Small intestine (tissue), 16 donors: ENCODE measurements around the gene TAX1BP3. TPM values are rescaled to one million over a fixed set of nuclear protein-coding genes. Genes with fewer than 3 reads are reported as not detected.
"Not testable (repeated sequence)": the region's sequence is repeated elsewhere in the genome, so short reads cannot be mapped to it uniquely, and the experiment has no call there.

Source experiments
- DNase-seq, 2 donors: peaks; one replicate each; pipeline versions ENCODE4 v3.0.0 to v3.0.0-alpha.2; 2013
- FAIRE-seq: peaks from 2 replicates; lab custom pipeline; 2012; peaks lifted over from hg19 to GRCh38; lab: Jason Lieb, UNC
- H3K27ac ChIP-seq, 3 donors: one replicate each; pipeline ENCODE4 v1.5.1; 2013; ENCODE audit warnings: low read length in 2 of 3, mild to moderate bottlenecking in 2 of 3, control low read depth in 1 of 3, inconsistent platforms in 1 of 3, low read depth in 1 of 3, moderate library complexity in 1 of 3
- H3K27me3 ChIP-seq, 3 donors: one replicate each; pipeline ENCODE4 v1.6.1; 2013; ENCODE audit warnings: low read length in 3 of 3, inconsistent platforms in 1 of 3; ENCODE audit not compliant: control insufficient read depth in 3 of 3, insufficient read depth in 3 of 3
- H3K36me3 ChIP-seq, 3 donors: one replicate each; pipeline ENCODE4 v1.6.1; 2013; ENCODE audit warnings: low read length in 3 of 3, inconsistent platforms in 1 of 3, low read depth in 1 of 3, mild to moderate bottlenecking in 1 of 3, moderate library complexity in 1 of 3; ENCODE audit not compliant: control insufficient read depth in 3 of 3, insufficient read depth in 2 of 3
- H3K4me1 ChIP-seq, 3 donors: one replicate each; pipeline ENCODE4 v1.6.1; 2013; ENCODE audit warnings: low read length in 2 of 3, inconsistent platforms in 1 of 3, low read depth in 1 of 3, mild to moderate bottlenecking in 1 of 3, moderate library complexity in 1 of 3; ENCODE audit not compliant: control insufficient read depth in 3 of 3, insufficient read depth in 2 of 3
- H3K4me3 ChIP-seq, 3 donors: one replicate each; pipeline ENCODE4 v1.5.1; 2013; ENCODE audit warnings: low read length in 3 of 3, control low read depth in 1 of 3, inconsistent platforms in 1 of 3, low read depth in 1 of 3, mild to moderate bottlenecking in 1 of 3, moderate library complexity in 1 of 3
- H3K9me3 ChIP-seq, 2 donors: one replicate each; pipeline ENCODE4 v1.6.1; 2013; ENCODE audit warnings: low read depth in 1 of 2, low read length in 1 of 2; ENCODE audit not compliant: control insufficient read depth in 2 of 2, insufficient read depth in 1 of 2
- WGBS, 3 donors: extraction: QIAGEN DNeasy Blood & Tissue Kit; methylation state at CpG; one replicate each; pipeline ENCODE4 v1.1.7; 2013; 5-methylcytosine and 5-hydroxymethylcytosine counted together
- long read RNA-seq, 10 donors: transcript quantifications; one replicate each; lab custom pipeline, GENCODE V29; 2026
- polyA plus RNA-seq, 4 donors: library from polyadenylated mRNA; stranded (reverse) in 3 of 4; unstranded in 1 of 4; fragments of 200-250 nt in 3 of 4; fragments of 120-200 nt in 1 of 4; gene quantifications; one replicate each; pipeline versions ENCODE4 v1.2.1 to v1.2.3, GENCODE V29; 2013
- donor health status: healthy with polysubstance abuse.
- donor health status: control.
- donor health status: control.
- donor health status: Bipolar disorder and iron deficiency.
- donor health status: healthy.

Gene TAX1BP3
- polyA plus RNA-seq, result 100 to 1,000 TPM; 102 to 442 (median 235) TPM
- long read RNA-seq, donor 1, result 0 reads
- long read RNA-seq, donor 2, transcript TAX1BP3-201 (4 exons, 1,377 nt), result major isoform, 11 of 11 reads
- long read RNA-seq, donor 2, partial matches to known transcripts, result 0 of 11 reads
- long read RNA-seq, donor 2, other reads (novel, unspliced or antisense), result 0 of 11 reads
- long read RNA-seq, donor 3, transcript TAX1BP3-201 (4 exons, 1,377 nt), result major isoform, 27 of 33 reads
- long read RNA-seq, donor 3, partial matches to known transcripts, result 0 of 33 reads
- long read RNA-seq, donor 3, other reads (novel, unspliced or antisense), result 6 of 33 reads
- long read RNA-seq, donor 4, partial matches to known transcripts, result 0 of 2 reads
- long read RNA-seq, donor 4, other reads (novel, unspliced or antisense), result 0 of 2 reads
- long read RNA-seq, donor 5, transcript TAX1BP3-201 (4 exons, 1,377 nt), result major isoform, 6 of 6 reads
- long read RNA-seq, donor 5, partial matches to known transcripts, result 0 of 6 reads
- long read RNA-seq, donor 5, other reads (novel, unspliced or antisense), result 0 of 6 reads
- long read RNA-seq, donor 6, transcript TAX1BP3-201 (4 exons, 1,377 nt), result major isoform, 14 of 30 reads
- long read RNA-seq, donor 6, partial matches to known transcripts, result 0 of 30 reads
- long read RNA-seq, donor 6, other reads (novel, unspliced or antisense), result 16 of 30 reads
- long read RNA-seq, donor 7, transcript TAX1BP3-201 (4 exons, 1,377 nt), result major isoform, 45 of 98 reads
- long read RNA-seq, donor 7, partial matches to known transcripts, result 37 of 98 reads
- long read RNA-seq, donor 7, other reads (novel, unspliced or antisense), result 15 of 98 reads
- long read RNA-seq, donor 8, partial matches to known transcripts, result 0 of 2 reads
- long read RNA-seq, donor 8, other reads (novel, unspliced or antisense), result 0 of 2 reads
- long read RNA-seq, donor 9, transcript TAX1BP3-201 (4 exons, 1,377 nt), result major isoform, 9 of 17 reads
- long read RNA-seq, donor 9, partial matches to known transcripts, result 0 of 17 reads
- long read RNA-seq, donor 9, other reads (novel, unspliced or antisense), result 8 of 17 reads
- long read RNA-seq, donor 10, transcript TAX1BP3-201 (4 exons, 1,377 nt), result major isoform, 36 of 78 reads
- long read RNA-seq, donor 10, partial matches to known transcripts, result 28 of 78 reads
- long read RNA-seq, donor 10, other reads (novel, unspliced or antisense), result 14 of 78 reads

DNA sequence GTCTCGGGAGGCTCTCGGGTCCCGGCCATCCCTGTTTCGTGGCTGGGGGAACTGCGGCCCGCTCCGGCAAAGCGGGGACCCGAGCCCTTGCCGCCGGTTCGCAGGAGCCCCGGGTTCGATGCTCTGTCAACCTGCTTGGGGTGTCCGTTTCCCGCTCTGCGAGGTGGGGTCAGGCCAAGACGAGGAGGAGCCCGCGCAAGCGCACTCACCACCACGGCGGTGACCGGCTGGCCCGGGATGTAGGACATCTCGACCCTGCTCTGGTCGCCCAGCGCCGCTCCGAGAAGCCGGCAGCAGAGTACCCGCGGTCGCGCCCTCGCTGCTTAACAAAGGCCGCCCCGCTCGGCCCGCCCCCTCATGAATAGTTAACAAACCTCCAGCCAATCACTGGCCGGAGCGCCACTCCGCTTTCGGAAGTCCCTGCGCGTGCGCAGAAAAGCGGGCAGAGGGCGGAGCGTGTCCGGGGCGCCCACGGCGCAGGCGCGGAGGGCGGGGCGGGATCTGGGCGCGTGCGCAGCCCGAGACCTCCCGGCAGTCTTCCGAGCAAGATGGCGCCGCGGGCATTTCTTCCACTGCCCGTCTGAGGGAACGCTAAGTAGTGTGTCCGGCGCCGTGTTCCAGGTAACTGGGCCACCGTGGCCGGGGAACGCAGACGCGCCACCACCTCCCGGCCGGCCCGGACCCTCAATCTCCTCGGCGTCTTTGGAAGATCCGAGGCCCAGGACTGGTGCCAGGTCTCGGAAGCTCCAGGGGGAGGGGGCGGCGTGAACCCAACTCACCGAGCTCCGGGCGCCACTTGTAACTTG lies at the start of gene TAX1BP3, which contains the start of gene EMC6:
TSS of gene TAX1BP3 (minus strand) at position 300 of the 806 bp plus-strand sequence. CDS start at position 248, 52 bp downstream.
TSS of gene EMC6 (plus strand) at position 534 of the 806 bp plus-strand sequence. CDS start 335 bp downstream, outside the sequence.
- Histone ChIP-seq H3K27ac (peak within 1 kb of the TSS; percentile 93 to 100 (median 99)), H3K4me3 (peak within 1 kb of the TSS; percentile 81 to 99 (median 95)), H3K4me1 (peaks cover 0 to 14% (median 5%) of the 10 kb centered on the region in 3 donors), H3K27me3 (no peaks in the 10 kb centered on the region), H3K36me3 (peaks cover 3 to 43% (median 9%) of the 10 kb centered on the region in 3 donors), H3K9me3 (no peaks in the 10 kb centered on the region)
- no peak for FAIRE-seq
- 0 to 1% (median 0%) methylated on average over 48 to 89 of the region's 89 CpGs for WGBS, 3 donors
- peak; percentile 99 for DNase-seq

DNA sequence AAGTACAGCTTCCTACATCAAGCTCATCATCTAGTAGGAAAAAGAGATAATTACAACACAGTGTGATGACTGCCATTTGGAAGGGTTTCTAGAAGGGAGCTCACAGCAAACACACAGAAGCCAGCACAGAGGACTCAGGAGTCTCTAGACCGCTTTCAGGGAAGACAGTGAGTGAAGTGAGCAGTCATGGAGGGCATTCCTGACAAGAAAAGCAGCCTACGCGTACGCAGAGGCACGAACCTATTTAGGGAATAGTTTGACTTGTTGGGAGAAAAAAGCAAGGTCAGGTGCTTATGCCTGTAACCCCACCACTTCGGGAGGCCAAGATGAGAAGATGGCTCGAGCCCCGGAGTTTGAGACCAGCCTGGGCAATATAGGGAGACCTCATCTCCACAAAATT lies 46.9 kb upstream of the TAX1BP3 start:
- Histone ChIP-seq H3K36me3 (peaks cover 14 to 54% (median 28%) of the 10 kb centered on the region in 3 donors), H3K27me3 (no peaks in the 10 kb centered on the region), H3K9me3 (no peaks in the 10 kb centered on the region), H3K27ac (no peak overlapping the region), H3K4me3 (no peak overlapping the region), H3K4me1 (peaks cover 0 to 3% (median 0%) of the 10 kb centered on the region in 3 donors)
- no peak for FAIRE-seq
- no peak for DNase-seq
- WGBS, 3 donors, result 87 to 95% (median 92%) methylated on average over 8 of the region's 8 CpGs

- Histone ChIP-seq H3K9me3 (no peaks in the 10 kb centered on the region), H3K36me3 (peaks cover 14 to 43% (median 23%) of the 10 kb centered on the region in 3 donors), H3K4me1 (no peaks in the 10 kb centered on the region), H3K4me3 (no peak overlapping the region), H3K27ac (peak overlapping the region in 1 of 3 donors; percentile 75), H3K27me3 (no peaks in the 10 kb centered on the region)
- FAIRE-seq (no peak), DNase-seq (peak in 1 of 2 donors; percentile 27)
- WGBS, 3 donors, result 54 to 78% (median 65%) methylated on average over 13 of the region's 13 CpGs
Measured at GRCh38 chr17:3712811-3713463, 44.6 kb upstream of the TAX1BP3 start.

DNA sequence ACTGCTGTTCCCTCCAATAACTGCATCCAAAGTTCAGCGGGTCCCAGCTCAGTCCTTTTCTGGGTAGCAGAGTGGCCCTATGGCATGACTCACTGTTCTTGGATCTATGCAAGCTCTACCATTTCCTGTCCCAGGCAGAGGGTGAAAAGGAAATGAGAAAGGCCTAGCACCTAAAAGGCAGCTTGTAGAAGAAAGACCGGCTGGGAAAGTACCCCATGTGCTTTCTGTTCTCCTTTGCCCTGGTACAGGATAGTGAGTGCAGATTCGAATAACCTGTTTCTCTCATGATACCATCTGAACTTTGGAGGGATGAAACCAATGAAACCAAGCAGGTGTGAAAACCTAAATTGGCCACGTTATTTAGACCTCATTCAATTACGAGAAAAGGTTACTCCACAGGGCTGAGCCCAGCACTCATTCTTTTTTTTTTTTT lies 42.6 kb upstream of the TAX1BP3 start:
- WGBS, 3 donors, result 48 to 60% (median 59%) methylated on average over 5 of the region's 5 CpGs
- no peaks in the 10 kb centered on the region for H3K9me3 ChIP-seq
- H3K4me3 ChIP-seq, result no peak overlapping the region
- H3K27me3 ChIP-seq, result no peaks in the 10 kb centered on the region
- DNase-seq, result peak in 1 of 2 donors; percentile 70
- peaks cover 6 to 33% (median 9%) of the 10 kb centered on the region in 3 donors for H3K36me3 ChIP-seq
- no peaks in the 10 kb centered on the region for H3K4me1 ChIP-seq
- H3K27ac ChIP-seq, result peak overlapping the region in 1 of 3 donors; percentile 60
- no peak for FAIRE-seq

- no peaks in the 10 kb centered on the region for H3K27me3 ChIP-seq
- H3K4me3 ChIP-seq, result no peak overlapping the region
- 25 to 39% (median 26%) methylated on average over 3 of the region's 3 CpGs for WGBS, 3 donors
- H3K36me3 ChIP-seq, result peaks cover 0 to 19% (median 0%) of the 10 kb centered on the region in 3 donors
- H3K9me3 ChIP-seq, result no peaks in the 10 kb centered on the region
- H3K27ac ChIP-seq, result no peak overlapping the region
- FAIRE-seq (no peak), DNase-seq (no peak)
- H3K4me1 ChIP-seq, result no peaks in the 10 kb centered on the region
Measured at GRCh38 chr17:3708366-3708765, 40.0 kb upstream of the TAX1BP3 start.

- not testable (repeated sequence) for H3K4me1 ChIP-seq, H3K9me3 ChIP-seq, FAIRE-seq, DNase-seq, H3K27ac ChIP-seq, H3K27me3 ChIP-seq, H3K4me3 ChIP-seq, H3K36me3 ChIP-seq
- 100% methylated on average over 1 of the region's 1 CpG for WGBS, 3 donors
Measured at GRCh38 chr17:3705718-3705984, 37.3 kb upstream of the TAX1BP3 start.

DNA sequence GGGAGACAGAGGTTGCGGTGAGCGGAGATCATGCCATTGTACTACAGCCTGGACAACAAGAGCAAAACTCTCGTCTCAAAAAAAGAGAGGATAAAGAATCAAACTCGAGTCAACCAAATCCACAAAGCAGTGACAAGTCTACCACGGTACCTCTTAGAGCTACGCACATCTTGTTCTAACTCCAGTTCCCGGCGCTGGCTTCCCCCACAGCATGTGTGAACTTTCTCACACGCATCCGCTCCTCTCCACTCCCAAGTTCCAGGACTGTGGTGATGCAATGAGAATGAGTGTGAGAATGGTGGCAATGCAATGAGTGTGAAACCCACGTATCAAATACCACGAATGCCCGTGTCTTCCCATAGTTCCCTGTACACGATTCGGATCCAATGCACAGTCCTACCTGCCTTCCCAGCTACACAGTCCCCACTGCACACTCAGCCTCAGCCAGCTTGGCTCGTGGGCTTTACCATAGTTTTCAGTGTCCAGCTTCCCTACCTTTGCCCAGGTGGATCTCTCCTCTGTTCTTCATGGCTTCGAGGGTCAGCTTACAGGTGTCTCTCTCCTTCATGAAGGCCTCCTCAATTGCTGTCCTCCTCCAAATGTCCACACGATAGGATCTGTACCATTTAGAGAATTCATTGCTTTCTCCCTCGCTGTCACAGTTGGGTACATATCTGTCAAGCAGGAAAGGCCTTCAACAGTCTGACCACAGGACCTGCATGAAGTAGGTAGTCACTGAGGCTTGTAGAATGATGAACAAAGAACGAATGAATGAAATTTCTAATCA lies 36.7 kb upstream of the TAX1BP3 start:
- Histone ChIP-seq H3K4me3 (no peak overlapping the region), H3K4me1 (no peaks in the 10 kb centered on the region), H3K9me3 (no peaks in the 10 kb centered on the region), H3K36me3 (no peaks in the 10 kb centered on the region), H3K27ac (no peak overlapping the region), H3K27me3 (no peaks in the 10 kb centered on the region)
- DNase-seq (no peak), FAIRE-seq (no peak)
- 83 to 89% (median 84%) methylated on average over 20 of the region's 20 CpGs for WGBS, 3 donors
